NOMO-1 (cell line): ENCODE data around the gene RBM10.

Experiments used
- DNase-seq, 2 experiments: peaks; one replicate each; lab custom pipeline; 2025; ENCODE audit not compliant: unreplicated experiment in 2 of 2; lab: John Stamatoyannopoulos, UW

The RBM10 gene

GRCh38 chrX:47146936-47147859 is 2.2 kb downstream of the RBM10 start:
- no peak for DNase-seq

- no peak for DNase-seq
Observed at GRCh38 chrX:47148946-47149345, 3.9 kb downstream of the RBM10 start.

- DNase-seq, result no peak
Observed at GRCh38 chrX:47151435-47151834, 6.4 kb downstream of the RBM10 start.

- no peak for DNase-seq
Observed at GRCh38 chrX:47156611-47157520, 11.8 kb downstream of the RBM10 start.

GRCh38 chrX:47158131-47158530 is 13.1 kb downstream of the RBM10 start:
- DNase-seq, result no peak

- no peak for DNase-seq
Observed at GRCh38 chrX:47158781-47159180, 13.8 kb downstream of the RBM10 start.

- DNase-seq, result no peak
Observed at GRCh38 chrX:47160781-47161180, 15.8 kb downstream of the RBM10 start.

- no peak for DNase-seq
Observed at GRCh38 chrX:47162927-47163583, 18.0 kb downstream of the RBM10 start.

GRCh38 chrX:47164420-47164819 is 19.4 kb downstream of the RBM10 start:
- DNase-seq, result no peak

GRCh38 chrX:47166126-47166525 is 21.1 kb downstream of the RBM10 start:
- DNase-seq, result no peak

- no peak for DNase-seq
Observed at GRCh38 chrX:47168495-47169073, 23.6 kb downstream of the RBM10 start.

GRCh38 chrX:47169273-47169672 is 24.3 kb downstream of the RBM10 start:
- no peak for DNase-seq

- DNase-seq, result no peak
Observed at GRCh38 chrX:47169726-47170515, 24.9 kb downstream of the RBM10 start.

GRCh38 chrX:47170861-47171692 is 26.1 kb downstream of the RBM10 start:
- no peak for DNase-seq

GRCh38 chrX:47171996-47172395 is 27.0 kb downstream of the RBM10 start:
- DNase-seq, result no peak

- DNase-seq, result no peak
Observed at GRCh38 chrX:47172549-47172948, 27.5 kb downstream of the RBM10 start.

- DNase-seq, result no peak
Observed at GRCh38 chrX:47172971-47173792, 28.2 kb downstream of the RBM10 start.

- DNase-seq, result no peak
Observed at GRCh38 chrX:47174376-47174775, 29.4 kb downstream of the RBM10 start.
